ENCODE measurements around the gene DNAH8.
"Not testable (repeated sequence)": the region's sequence is repeated elsewhere in the genome, so short reads cannot be mapped to it uniquely, and the experiment has no call there.

The DNAH8 gene

DNA sequence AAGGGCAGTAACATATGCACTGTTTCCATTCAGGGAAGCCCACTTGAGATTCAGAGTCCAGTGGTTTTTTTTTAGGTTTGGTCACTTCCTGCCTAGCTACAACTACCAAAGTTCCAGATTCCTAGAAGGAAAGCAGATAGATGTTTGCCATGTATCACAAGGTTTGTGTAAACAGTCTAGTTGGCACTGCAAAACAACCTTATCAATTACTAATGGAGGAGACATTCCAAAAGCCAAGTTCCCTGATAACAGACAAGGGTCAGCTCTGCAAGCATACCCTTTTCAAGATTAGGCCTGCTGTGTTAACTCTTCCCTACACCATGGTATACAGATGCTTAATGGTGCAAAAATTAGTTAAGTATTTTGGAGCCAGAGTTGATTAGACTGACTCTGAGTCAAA lies 192.2 kb downstream of the DNAH8 start:
- DNase-seq (ENCODE audit: low spot score): no peak

DNA sequence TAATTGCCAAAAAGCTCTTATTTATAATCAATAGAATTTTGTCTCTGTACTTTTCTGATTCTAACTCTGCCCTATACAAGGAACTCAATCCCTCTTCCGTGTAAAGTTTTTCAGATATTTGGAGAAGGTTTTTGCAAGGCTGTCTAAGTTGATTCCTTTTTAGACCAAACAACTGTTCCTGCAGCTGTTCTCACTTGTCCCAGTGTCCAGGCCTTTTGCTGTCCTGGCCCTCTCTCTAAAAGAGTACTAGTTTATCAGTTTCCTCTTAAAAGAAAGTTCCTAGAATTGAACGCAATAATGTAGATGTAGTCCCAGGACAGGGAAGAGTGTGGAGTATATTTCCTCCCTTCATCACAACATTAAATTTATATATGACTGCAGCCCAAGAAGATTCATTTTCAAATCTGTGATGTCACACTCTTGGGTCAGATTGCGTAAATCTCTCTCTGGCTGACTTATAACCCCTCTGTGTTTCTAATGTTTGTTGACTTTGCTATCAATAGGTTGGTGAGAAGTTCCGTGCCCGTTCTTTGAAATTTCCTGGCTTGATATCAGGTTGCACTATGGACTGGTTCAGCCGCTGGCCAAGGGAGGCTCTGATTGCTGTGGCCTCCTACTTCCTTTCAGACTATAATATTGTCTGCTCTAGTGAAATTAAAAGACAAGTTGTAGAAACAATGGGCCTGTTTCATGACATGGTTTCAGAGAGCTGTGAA lies 194.1 kb downstream of the DNAH8 start:
- no peak for DNase-seq (ENCODE audit: low spot score)

DNA sequence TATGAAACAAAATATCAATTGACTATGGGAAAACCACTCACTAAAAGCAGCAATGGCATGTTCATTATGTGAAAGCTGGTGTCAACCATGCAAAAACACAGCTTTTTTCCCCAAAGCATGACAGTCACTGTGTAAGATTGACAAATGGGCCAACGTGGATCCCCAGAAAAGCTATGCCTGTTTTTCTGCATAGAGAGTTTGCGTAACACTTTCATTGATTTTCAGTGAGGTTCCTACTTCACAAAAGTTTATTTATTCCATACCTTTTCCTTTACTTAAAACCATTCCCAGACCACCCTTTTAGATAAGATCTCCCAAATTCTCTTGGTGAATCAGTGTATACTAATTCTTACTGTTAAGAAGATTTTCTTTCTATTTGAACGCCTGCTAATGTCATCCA lies 195.1 kb downstream of the DNAH8 start:
- DNase-seq (ENCODE audit: low spot score): no peak

DNA sequence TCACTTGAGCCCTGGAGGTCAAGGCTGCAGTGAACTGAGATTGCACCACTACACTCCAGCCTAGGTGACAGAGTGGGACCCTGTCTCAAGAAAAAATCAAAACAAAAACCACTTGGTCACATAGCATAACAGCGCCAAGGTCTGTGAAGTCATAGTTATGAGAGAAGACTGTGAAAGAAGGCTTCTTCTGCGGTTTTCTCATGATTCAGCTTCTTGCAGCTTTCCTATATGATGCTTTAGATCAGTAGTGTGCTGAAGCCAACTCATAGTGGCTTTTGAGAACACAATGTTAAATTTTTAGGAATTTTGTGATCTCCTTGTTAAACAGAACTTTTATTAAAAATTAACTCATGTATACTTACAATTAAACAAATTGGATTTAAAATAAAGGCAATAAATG lies 197.3 kb downstream of the DNAH8 start:
- DNase-seq (ENCODE audit: low spot score): no peak

DNA sequence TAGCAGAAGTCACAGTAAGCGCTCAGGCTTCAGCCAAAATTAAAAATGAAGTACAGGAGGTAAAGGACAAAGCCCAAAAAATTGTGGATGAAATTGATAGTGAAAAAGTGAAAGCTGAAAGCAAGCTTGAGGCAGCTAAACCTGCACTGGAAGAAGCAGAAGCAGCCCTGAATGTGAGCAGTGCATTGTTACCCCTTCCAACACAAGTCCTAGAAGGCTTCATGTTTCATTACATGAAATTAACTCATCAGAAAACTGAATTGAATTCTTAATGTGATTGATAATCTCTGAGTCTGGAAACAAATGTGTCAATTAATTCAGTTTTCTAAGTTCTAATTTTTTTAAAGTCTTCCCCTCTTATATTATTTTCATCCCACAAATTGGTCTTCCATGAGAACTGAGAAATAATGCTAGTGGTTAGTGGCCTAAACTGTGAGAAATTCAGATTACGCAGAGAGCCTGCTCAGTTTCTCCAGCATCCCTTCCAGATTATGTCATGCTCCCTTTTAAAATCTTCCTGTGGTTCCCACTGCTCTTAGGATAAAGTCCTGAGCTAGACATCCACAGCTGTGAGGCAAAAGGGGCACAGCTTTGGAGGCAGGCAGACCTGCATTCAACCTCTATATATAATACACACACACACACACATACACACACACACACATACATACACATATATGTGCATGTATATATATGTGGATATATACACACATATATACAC lies 200.3 kb downstream of the DNAH8 start:
- no peak for DNase-seq (ENCODE audit: low spot score)

DNA sequence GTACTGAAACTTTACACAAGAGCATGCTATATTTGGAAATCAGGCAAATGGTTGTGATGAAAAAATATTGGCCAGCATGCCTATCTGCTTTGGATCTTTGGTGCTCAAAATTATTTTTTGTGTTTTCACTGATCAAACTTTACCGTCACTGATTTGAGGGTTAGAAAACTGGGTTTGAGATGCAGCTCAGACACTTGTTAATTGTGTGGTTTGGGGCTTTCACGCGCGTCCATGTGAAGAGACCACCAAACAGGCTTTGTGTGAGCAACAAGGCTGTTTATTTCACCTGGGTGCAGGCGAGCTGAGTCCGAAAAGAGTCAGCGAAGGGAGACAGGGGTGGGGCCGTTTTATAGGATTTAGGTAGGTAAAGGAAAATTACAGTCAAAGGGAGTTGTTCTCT lies 206.4 kb downstream of the DNAH8 start:
- DNase-seq (ENCODE audit: low spot score): not testable (repeated sequence)

DNA sequence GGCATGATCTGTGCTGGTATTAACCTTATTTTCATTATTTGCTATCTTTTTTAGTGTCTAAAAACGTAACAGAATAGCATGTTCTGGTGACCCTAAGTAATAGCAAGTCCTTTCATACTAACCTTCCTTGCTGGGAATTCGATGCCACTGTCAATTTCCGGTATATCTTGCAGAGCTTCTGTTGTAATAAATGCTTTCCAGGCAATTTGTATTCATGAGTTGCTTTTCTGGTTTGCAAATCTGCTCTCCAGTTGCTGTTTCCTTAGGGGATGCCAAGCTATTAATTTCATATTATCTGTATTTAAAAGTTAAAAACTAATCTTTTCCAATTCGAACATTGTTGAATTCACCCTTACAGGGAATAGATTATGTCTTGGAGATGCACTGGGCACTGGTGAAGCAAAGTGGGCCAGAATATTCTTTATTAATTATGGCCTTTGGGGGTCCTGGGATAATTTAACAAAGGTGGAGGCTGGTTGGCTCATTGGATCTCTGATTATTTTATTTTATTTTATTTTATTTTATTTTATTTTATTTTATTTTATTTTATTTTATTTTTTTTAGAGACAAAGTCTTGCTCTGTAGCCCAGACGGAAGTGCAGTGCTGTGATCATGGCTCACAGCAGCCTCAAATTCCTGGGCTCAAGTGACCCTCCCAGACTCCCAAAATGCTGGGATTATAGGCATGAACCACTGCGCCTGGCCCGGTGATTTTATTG lies 209.8 kb downstream of the DNAH8 start:
- no peak for DNase-seq (ENCODE audit: low spot score)

DNA sequence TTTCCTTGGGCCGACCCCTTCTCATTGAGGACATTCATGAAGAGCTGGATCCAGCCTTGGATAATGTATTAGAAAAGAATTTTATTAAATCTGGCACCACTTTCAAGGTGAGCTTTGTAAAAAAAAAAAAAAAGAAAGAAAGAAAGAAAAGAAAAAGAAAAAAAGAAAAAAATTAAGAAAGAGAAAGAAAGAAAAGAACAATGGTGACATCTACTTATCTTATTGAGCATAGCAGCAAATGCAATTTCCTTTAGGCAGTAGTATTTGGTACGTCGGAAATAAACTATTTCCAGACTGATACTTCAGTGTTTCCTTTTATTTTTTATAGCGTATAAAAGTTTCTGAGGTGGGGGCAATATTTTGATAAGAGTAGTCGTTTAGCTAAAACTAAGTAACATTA lies 214.4 kb downstream of the DNAH8 start:
- DNase-seq (ENCODE audit: low spot score): no peak

DNA sequence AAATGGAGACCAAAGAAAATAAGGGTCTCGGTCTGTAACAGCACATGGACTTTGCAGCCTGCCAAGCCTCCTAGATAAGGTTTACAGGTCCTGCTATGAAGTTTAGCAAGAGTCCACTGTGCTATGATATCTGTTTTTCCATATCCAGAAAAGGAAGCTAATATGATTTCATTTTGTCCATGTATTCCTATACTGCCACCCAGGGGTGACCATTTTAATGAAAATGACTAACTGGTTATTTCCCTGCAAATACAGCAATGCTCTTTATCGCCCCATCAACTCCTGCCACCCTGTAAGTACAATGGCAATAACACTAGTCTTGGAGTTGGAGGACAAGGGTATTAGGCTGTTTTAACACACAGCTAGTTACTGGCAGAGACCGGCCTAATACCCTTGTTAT lies 218.3 kb downstream of the DNAH8 start:
- DNase-seq (ENCODE audit: low spot score): peak; percentile 61

DNA sequence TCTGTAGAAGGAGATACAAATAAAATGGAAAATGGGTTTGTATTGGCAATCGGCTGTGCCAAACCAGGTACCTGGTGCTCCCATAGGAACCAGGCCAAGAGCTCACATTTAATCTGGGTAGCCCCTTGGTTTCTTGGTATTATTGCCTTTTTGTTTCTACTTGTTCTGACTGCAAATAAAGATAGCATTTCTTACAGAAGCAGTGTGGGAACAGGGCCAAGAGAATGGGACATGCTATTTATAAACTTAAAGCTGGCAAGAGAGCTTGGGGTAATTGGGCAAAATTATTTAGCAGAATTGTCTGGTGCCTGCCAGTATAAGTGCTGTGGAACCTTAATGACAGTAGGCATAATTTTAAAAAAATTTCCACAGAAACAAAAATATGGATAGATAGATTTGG lies 219.9 kb downstream of the DNAH8 start:
- no peak for DNase-seq (ENCODE audit: low spot score)

DNA sequence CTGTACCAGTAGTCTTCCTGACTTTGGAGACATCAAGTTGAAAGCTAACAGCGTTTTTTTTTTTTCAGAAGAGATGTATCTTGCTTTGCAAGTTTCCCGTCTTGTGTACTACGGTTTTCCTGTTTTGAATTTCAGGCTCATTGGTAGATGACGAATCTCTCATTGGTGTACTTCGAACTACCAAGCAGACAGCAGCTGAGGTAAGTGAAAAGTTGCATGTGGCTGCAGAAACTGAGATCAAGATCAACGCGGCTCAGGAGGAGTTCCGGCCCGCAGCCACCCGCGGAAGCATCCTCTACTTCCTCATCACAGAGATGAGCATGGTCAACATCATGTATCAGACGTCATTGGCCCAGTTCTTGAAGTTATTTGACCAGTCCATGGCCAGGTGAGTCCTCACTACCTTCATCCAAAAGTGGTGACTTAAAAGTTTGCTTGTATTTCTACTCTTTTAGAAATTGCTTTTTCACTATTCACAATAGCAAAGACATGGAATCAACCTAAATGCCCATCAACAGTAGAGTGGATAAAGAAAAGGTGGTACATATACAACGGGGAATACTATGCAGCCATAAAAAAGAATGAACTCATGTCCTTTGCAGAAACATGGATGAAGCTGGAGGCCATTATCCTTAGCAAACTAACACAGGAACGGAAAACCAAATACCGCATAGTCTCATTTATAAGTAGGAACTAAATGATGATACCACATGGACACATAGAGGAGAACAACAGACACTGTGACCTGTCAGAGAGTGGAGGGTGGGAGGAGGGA lies 222.9 kb downstream of the DNAH8 start:
- no peak for DNase-seq (ENCODE audit: low spot score)

DNA sequence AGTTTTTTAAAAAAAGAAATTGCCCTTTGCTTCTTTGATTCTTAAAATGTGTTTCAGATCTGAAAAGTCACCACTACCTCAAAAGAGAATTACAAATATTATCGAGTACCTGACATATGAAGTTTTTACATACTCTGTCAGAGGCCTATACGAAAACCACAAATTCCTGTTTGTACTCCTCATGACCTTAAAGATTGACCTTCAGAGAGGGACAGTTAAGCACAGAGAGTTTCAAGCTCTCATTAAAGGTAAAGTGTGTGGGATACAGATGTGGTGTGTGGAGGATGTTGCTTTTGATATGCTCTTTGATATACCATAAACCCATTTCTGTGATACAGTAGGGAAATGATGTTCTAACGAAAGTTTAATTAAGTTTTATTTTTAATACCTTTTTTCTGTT lies 223.6 kb downstream of the DNAH8 start:
- no peak for DNase-seq (ENCODE audit: low spot score)

DNA sequence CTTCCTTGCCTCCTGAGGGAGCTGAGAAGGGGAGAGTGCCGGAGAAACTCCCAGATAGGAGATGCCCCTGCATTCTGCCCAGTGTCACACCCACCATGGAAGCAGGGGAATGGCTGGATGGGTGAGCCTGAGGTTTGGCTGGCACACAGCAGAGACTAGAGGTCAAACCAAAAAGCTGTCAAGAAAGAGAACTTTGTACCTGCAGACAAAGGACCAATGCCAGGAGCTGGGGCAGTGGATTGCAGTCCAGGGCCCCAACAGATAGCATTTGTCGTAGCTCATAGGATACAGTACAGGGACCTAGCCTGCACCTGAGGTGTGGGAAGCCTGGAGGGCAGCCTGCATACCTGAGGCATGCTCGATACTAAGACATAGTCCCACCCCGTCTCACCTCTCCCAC lies 227.3 kb downstream of the DNAH8 start:
- DNase-seq (ENCODE audit: low spot score): no peak

DNA sequence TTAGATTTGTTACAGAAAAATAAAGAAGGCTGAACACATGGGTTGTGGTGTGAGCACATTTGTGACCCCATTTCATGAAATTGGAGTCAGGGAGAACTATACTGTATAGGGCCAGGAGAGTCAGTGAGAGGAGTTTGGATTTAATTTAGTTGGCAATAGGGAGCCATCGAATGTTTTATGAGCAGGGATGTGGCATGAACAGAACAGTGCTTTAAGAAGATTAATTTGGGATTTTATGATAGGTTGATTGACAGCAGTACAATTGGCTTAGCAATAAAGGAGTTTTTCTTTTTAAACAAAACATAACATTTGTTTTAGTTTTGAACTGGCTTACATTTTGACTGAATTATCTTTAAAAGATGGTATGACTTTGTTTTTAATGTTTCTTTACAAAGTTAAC lies 227.9 kb downstream of the DNAH8 start:
- DNase-seq (ENCODE audit: low spot score): no peak

DNA sequence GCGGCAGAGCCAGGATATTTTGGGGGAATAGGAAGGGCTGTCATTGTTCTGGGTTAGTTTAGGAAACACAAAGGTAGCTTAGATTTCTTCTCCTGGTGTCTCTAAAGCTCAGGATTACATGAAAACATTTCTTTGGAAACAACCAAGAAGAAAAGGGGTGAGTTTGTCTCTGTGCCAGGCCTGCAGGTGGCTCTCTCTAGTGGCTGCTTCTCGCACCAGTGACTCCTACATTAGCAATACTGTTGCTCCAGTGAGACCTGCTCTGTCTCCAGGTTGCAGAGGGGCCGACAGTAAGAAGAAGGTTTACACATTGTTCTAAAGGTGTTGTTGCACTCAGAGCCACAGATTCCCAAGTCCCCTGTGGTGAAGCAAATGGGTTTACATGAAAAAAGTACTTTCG lies 228.9 kb downstream of the DNAH8 start:
- no peak for DNase-seq (ENCODE audit: low spot score)

DNA sequence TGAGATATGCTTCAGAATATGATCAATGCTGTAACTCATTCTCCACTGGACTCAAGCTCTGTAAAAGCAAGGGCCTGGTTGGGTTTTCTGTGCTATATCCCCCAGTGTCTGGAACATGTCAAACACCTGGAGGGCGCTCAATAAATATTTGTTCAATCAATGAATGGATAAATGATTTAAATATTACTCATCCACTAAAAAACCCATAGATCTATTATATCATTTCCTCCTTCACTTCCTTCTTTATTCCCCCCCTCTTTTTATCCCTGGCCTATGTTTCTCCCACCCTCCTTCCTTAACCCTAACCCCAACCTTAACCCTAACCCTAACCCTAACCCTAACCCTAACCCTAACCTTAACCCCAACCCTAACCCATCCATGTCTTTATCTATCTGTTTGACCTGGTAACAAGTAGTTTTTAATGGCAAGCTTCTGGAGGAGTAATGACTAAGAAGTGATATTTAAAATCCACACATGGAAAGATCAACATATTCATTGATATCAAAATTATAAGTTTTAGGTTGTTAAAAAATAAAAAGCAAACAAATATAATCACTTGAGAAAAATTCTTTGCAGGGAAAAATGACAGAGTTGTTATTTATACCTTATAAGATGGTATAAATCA lies 229.7 kb downstream of the DNAH8 start:
- DNase-seq (ENCODE audit: low spot score): no peak

DNA sequence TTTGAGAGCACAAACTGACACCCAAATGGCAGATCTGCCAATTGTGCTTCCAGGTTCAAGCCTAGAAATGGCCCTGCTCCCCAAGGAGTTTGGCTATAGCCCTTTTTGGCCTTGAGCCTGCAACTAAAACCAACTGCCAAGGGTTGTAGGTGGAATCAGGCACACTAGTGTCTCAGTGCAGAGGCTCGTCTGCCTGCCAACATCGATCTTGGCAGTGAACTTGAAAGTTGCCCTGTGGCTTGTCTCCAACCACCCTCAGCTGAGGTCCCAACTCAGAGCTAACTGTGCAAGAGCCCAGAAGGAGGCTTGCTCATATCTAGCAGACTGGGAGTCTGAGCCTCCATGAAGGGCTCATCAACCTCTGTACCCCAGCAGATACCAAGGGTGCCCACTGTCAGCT lies 240.8 kb downstream of the DNAH8 start:
- DNase-seq (ENCODE audit: low spot score): no peak

DNA sequence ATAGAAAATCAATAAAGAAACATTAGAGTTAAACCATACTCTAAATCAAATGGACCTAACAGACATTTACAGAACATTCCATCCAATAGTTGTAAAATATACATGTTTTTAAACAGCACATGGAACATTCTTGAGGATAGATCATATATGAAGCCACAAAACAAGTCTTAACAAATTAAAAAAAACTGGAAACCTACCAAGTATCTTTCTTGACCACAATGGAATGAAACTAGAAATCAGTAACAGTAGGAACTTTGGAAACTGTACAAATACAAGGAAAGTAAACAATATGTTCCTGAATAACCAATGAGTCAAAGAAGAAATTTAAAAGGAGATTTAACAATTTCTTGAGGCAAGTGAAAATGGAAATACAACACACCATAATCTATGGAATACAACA lies 242.3 kb downstream of the DNAH8 start:
- no peak for DNase-seq (ENCODE audit: low spot score)

DNA sequence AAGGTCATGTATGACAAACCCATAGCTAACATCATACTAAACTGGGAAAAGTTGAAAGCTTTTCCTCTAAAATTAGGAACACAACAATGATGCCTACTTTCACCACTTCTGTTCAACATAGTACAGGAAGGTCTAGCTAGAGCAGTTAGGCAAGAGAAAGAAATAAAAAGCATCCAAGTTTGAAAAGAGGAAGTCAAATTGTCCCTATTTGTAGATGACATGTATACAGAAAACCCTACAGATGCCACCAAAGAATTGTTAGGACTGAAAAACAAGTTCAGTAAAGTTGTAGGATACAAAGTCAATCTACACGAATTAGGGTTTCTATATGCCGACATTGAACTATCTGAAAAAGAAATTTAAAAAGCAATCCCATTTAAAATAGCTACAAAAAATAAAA lies 244.0 kb downstream of the DNAH8 start:
- DNase-seq (ENCODE audit: low spot score): no peak

DNA sequence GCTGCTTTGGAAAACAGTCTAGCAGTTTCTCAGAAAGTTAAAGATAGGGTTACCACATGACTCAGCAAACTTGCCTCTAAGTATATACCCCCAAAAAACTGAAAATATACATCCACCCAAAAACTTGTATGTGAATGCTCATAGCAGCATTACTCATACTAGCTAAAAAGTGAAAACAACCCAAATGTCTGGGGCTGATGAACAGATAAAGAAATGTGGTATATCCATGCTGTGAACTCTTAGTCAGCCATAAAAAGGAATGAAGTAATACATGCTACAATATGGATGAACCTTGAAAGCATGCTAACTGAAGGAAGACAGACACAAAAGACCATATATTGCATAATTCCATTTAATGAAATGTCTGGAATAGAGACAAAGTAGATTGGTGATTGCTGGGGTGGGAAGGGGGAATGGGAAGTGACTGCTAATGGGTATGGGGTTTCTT lies 253.6 kb downstream of the DNAH8 start:
- no peak for DNase-seq (ENCODE audit: low spot score)

DNA sequence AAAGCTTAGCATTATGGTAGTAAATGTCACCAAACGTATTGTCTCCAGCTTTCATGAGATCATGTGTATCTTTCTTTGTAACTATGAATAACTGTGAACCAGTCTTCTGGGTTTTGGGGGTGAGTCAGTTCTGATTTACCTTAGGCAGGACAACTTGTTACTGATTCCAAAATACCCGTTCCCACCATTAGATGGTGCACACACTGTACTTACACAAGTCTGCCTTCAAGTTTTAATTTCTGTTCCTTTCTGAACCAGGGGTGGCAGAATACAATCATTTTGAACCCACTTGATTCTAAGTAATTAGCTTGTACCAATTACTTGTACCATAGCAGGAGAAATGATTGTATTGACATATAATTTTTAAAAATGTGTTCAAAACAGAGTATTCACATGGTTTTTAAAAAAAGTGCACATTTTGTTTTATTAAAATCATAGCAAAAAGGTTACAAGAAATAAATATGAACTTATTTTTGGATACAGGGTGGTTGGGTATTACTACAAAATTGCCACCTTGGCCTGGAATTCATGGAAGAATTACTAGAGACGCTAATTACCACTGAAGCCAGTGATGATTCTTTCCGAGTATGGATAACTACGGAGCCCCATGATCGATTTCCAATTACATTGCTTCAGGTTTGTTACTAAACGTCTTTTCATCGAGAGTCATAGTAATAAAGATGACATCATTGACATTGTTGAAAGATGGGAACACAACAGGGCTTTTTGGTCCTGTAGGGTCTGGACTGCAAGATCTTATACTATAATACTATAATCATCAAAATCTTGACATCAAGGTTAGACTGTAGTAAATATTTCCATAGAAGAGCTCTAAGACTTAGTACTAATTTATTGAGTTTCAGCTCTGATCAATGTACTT lies 258.3 kb downstream of the DNAH8 start:
- peak; percentile 92 for DNase-seq (ENCODE audit: low spot score)
